Fibroblast of skin of left biceps (primary cell): Measurements from ENCODE around the gene LRRC74B.
"Not testable (repeated sequence)": the region's sequence is repeated elsewhere in the genome, so short reads cannot be mapped to it uniquely, and the experiment has no call there.

Source experiments
- DNase-seq, 2 experiments: peaks; one replicate each; pipeline ENCODE4 v3.0.0-alpha.2; 2013; ENCODE audit warnings: low read depth in 2 of 2

Gene LRRC74B

GRCh38 chr22:21054046-21054713 lies 8.4 kb downstream of the LRRC74B start:
- no peak for DNase-seq

DNA sequence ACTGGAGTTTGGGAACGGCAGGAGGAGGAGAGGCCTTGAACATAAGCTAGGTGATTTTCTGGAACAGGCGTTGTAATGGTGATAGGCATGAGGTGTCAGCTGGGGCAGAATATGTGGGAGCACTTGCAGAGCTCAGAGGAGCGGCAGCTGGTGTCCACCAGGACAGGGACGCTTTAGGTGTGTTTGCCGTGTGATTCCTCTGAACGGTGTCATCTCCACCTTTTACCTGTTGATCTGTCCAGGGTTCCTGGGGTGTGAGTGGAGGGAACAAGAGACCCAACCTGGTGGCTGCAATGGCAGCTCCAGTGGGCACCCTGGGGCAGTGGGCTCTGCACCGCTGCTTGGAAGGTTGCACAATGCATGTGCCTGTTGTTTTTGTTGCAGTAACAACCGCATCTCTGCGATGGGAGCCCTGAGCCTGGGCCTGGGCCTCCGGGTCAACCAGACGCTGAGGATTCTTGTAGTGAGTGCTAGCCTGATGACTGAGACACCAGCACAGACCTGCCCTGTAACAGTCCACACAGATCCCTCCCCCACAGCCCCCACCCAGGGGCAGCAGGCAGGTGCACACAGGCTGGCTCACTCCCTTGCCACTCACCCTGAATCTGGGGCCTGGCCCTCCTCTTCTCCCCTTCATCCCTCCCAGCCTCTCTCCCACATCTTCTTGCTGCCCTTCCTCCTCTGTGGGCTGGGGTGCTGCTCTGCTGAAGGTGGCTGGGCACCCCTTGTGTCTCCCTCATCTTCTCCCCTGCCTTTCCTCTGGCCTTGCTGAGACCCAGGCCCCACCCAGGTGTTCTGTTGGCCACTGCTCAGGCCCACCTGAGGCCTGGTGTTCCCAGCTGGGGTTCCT lies 9.2 kb downstream of the LRRC74B start:
- DNase-seq: no peak

DNA sequence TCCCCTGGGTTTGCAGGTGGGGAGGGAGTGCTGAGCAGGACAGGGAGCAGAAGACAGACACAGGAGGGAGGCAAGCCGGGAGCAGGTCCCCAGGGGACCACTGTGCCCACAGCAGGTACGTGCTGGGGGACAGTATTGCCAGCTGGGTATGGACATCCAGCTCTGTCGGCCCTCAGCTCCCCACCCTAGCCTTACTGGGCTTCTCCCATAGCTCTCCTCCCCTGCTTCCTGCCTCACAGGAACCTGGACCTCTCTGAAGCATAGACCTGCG lies 9.8 kb downstream of the LRRC74B start:
- no peak for DNase-seq

GRCh38 chr22:21055880-21056319 lies 10.2 kb downstream of the LRRC74B start:
- DNase-seq: no peak

- not testable (repeated sequence) for DNase-seq
These were observed 14.6 kb downstream of the LRRC74B start for GRCh38 chr22:21060363-21060762.

DNA sequence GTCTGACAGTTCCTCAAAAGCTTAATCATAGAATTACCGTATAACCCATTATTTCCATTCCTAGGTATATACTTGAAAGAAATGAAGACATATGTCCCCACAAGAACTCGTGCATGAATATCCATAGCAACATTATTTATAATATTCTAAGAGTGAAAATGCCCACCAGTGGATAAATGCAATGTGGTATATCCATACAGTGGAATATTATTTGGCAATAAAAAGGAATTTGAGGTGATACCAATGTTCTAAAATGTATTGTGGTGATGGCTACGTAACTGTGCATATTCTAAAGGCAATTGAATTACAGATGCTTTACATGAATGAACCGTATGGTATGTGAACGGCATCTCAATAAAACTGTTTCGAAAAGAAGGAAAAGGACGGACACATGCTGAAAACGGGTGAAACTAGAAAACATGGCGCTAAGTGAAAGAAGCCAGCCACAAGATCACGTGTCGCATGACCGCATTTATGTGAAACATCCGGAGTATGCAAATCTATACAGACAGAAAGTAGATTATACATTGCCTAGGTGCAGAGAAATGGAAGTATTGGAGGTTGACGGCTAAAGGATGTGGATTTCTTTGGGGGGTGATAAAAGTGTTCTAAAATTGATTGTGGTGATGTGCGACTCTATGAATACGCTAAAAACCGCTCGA lies 16.0 kb downstream of the LRRC74B start:
- not testable (repeated sequence) for DNase-seq

GRCh38 chr22:21064425-21064824 lies 18.7 kb downstream of the LRRC74B start:
- DNase-seq: not testable (repeated sequence)

DNA sequence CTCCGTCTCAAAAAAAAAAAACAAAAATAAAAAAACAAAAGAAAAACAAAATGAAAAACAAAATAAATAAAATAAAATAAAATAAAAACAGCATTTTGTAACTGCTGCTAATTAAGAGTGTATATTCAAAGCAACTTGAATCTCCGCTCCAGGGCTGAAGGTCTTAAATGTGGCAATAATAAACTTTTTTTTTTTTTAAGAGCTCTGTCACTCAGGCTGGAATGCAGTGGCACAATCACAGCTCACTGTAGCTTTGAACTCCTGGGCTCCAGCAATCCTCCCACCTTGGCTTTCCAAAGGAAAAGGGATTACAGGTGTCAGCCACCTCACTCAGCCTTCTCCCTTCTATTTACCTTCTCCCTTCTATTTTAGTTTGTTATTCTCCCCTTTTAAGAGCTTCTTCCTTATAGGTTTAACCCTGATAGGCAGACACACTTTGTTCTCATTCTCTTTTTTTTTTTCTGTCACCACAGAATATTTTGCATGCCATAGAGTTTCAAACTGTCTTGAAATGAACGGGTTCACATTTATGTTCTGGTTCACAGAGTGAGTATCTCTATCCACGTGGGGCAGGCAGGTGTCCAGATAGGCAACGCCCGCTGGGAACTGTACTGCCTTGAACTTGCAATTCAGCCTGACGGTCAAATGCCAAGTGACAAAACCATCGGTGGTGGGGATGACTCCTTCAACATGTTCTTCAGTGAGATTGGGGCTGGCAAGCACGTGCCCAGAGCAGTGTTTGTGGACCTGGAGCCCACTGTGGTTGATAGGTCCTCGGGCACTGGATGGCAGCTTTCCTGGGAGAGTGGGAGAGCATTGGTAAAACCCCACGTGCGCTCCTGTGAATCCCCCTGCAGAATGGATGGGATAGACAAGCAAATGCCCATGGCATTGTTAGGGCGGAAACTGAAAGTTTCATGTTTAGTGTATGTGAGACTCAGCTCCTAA lies 19.4 kb downstream of the LRRC74B start:
- DNase-seq: no peak

GRCh38 chr22:21067075-21067900 lies 21.5 kb downstream of the LRRC74B start:
- no peak for DNase-seq

- DNase-seq: no peak
These were observed 22.3 kb downstream of the LRRC74B start for GRCh38 chr22:21067901-21068680.

- DNase-seq: no peak
These were observed 23.0 kb downstream of the LRRC74B start for GRCh38 chr22:21068681-21069276.

DNA sequence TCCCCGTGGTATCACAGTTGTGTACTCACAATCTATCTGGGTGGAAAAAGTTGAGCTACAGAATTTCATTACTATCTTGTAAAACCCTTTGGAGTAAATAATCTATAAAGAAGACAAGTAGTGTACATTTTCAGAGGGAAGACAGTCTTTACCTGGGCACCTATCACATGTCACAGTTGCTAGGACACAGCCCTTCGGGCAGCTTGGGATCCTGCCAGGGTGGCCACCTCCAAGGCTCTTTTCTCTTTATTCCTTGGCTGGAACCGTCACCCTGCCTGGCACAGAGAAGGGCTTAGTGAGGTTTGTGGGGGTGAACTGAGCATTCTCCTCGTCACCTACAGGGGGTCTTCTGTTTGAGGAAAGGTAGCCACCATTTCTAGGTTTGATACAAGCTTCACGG lies 23.6 kb downstream of the LRRC74B start:
- no peak for DNase-seq

GRCh38 chr22:21070690-21071615 lies 25.2 kb downstream of the LRRC74B start:
- no peak for DNase-seq

DNA sequence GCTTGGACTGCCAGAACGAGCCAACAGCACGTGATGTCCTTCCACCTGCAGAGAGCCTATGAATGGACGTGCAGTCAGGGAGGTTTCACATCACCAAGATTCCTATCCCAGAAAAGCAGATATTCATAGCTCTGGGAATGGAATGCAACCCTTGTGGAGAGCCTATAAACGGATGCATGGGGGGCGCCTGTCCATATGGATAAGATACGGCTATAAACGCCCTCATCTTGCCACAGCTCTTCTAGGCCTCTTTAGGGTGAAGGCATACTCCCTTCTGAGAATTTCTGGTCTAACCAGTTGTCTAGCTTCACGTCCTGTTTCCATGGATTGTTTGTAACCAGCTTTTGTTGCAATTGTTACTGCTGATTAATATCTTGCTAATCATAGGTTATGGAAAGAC lies 26.1 kb downstream of the LRRC74B start:
- DNase-seq: not testable (repeated sequence)

- no peak for DNase-seq
These were observed 27.3 kb downstream of the LRRC74B start for GRCh38 chr22:21073023-21073422.

DNA sequence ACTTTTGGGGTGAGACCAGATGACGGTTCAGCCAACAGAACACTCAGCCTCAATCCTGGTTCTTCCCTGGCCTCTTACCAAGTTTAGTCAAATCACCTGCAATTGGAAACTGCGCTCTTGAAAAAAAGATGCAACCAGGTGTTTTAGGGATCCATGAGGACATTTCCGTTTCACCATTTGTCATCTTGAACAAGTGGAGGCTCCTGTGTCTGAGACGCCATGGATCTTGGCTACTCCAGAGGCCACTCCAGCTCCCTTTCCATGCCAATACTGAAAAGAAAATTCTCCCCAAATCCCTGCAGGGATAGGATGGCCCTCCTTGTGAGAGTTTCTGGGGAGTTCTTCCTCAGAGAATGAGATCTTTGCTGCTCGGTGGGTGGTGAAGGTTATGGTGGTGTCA lies 27.7 kb downstream of the LRRC74B start:
- no peak for DNase-seq

DNA sequence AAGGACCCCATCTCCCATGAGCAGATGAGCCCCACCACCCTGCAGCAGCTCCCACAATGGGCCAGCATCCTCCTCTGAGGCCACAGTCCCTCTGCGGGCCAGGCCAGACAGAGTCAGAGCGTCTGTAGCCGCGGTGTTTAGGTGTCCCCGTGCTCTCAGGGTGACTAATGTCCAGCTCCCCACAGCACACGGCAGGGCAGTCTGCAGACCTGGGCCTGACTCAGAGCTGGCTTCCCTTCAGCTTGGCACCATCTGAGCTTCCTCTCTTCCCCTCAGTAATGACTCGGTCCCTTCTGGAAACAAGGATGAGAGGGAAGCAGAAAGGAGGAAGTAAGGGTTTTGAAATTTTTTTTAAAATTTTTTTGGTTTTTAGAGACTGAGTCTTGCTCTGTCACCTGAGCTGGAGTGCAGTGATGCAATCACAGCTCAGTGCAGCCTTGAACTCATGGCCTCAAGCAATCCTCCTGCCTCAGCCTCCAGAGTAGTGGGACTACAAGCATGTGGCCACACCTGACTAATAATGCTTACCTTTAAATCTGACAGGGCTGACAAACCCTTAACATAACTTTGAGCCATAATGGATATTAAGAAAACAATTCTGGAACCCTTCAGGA lies 28.5 kb downstream of the LRRC74B start:
- DNase-seq: peak in 1 of 2 experiments; percentile 4

DNA sequence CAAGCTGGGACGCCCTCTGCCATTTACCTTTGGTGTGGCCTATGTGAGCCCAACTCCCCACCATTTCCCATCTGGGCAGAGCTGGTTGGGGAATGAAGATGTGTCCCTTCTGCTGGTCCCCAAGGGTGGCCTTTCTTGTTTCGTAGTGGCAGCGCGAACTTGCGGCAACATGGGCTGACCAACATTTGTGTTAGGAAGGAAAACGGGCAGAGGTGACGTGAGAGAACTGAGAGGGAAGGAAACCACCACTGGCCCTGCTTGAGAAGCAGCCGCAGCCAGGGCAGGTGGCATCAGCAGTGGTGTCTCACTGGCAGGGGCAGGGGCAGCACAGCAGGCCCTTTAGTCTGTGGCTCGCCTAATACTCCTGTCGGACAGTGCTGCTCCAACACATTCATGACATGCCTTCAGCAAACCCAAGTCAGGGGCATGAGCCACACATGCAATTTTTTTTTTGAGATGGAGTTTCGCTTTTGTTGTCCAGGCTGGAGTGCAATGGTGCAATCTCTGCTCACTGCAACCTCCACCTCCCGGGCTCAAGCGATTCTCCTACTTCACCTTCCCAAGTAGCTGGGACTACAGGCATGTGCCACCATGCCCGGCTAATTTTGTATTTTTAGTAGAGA lies 29.9 kb downstream of the LRRC74B start:
- DNase-seq: no peak
